Aorta (tissue), 5 donors: ENCODE data around the gene ATXN7L3B. TPM values are rescaled to one million over a fixed set of nuclear protein-coding genes. Genes with fewer than 3 reads are reported as not detected.

Source experiments
- ATAC-seq: fragments of 200-7000 bp; cut with Tn5 transposase; one replicate; pipeline ENCODE4 v1.9.1; 2022; ENCODE audit warnings: moderate library complexity; ENCODE audit not compliant: low FRiP score
- DNase-seq, 2 donors: peaks; one replicate each; pipeline ENCODE4 v3.0.0-alpha.2; 2020
- H3K27ac ChIP-seq, 2 donors: one replicate each; pipeline ENCODE4 v1.5.1; 2013; ENCODE audit warnings: low read length in 2 of 2, mild to moderate bottlenecking in 2 of 2, moderate library complexity in 2 of 2, control low read depth in 1 of 2, inconsistent platforms in 1 of 2, low read depth in 1 of 2
- H3K27me3 ChIP-seq, 2 donors: one replicate each; pipeline ENCODE4 v1.6.1; 2013; ENCODE audit warnings: control low read depth in 1 of 2, low read length in 1 of 2, mild to moderate bottlenecking in 1 of 2, moderate library complexity in 1 of 2; ENCODE audit not compliant: insufficient read depth in 2 of 2, control insufficient read depth in 1 of 2
- H3K36me3 ChIP-seq, 2 donors: one replicate each; pipeline ENCODE4 v1.6.1; 2013; ENCODE audit warnings: control low read depth in 1 of 2, low read length in 1 of 2, mild to moderate bottlenecking in 1 of 2; ENCODE audit not compliant: insufficient read depth in 2 of 2, control insufficient read depth in 1 of 2
- H3K4me1 ChIP-seq, 2 donors: one replicate each; pipeline ENCODE4 v1.6.1; 2013; ENCODE audit warnings: low read length in 2 of 2, control low read depth in 1 of 2, mild to moderate bottlenecking in 1 of 2, moderate library complexity in 1 of 2; ENCODE audit not compliant: insufficient read depth in 2 of 2, control insufficient read depth in 1 of 2
- H3K4me3 ChIP-seq, 2 donors: one replicate each; pipeline ENCODE4 v1.5.1; 2013; ENCODE audit warnings: low read length in 2 of 2, control low read depth in 1 of 2, mild to moderate bottlenecking in 1 of 2
- H3K9me3 ChIP-seq: one replicate; pipeline ENCODE4 v1.6.1; 2013; ENCODE audit warnings: mild to moderate bottlenecking, low read length; ENCODE audit not compliant: control insufficient read depth
- WGBS, 2 donors: extraction: QIAGEN DNeasy Blood & Tissue Kit; methylation state at CpG; one replicate each; pipeline ENCODE4 v1.1.7; 2013; 5-methylcytosine and 5-hydroxymethylcytosine counted together
- intact Hi-C, 2 donors: fragments of 100-400 bp; cut with DNase I; formaldehyde crosslinking; loops; one replicate each; pipeline versions ENCODE4 v1.14.2 to v1.15.0; 2022
- polyA plus RNA-seq, 2 donors: library from polyadenylated mRNA; stranded (reverse); fragments of 200-250 nt; gene quantifications; one replicate each; pipeline ENCODE4 v1.2.3, GENCODE V29; 2013
- total RNA-seq, 2 donors: library from RNA; stranded (reverse); fragmentation: NEBNext Ultra II Directional; extraction: Animal tissue kit (Norgen Biotek cat#: 25700); gene quantifications; one replicate each; pipeline ENCODE4 v1.2.1, GENCODE V29; 2021
- donor health status: healthy with polysubstance abuse.
- donor health status: Bipolar disorder and iron deficiency.
- donor health status: DM: no; HTN: no; CAD: no.
- donor health status: DM: no; HTN: no; CAD: no.
- donor health status: DM: yes; HTN: yes; CAD: no.

ATXN7L3B gene
- total and polyA plus RNA-seq, 4 donors: 7.7 to 21.5 (median 14.1) TPM

DNA sequence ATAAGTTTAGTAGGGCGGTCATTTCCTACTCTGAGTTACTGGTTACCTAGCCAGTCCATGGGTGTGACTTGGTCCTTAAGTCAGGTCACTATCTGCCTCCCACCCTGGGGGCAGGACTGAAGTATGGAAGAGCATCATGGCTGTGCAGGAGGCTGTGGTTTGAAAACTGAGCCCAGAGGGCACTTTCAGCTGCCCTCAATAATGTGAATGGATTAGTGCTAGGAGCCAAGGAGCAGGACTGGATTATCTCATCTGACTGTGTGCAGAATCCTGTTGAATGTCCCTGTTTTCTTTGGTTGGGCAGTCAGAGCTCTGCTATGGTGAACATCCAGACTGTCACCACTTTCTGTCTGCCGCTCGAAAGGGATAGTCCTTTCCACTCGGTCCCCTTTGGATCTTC lies 1.6 kb downstream of the ATXN7L3B start:
- no peak for ATAC-seq
- Histone ChIP-seq H3K27me3 (no peaks in the 10 kb centered on the region), H3K36me3 (peaks cover 4% of the 10 kb centered on the region in 2 donors), H3K9me3 (no peaks in the 10 kb centered on the region), H3K4me3 (peak overlapping the region in 1 of 2 donors; percentile 3), H3K27ac (no peak overlapping the region), H3K4me1 (peaks cover 1 to 7% of the 10 kb centered on the region in 2 donors)
- no peak for DNase-seq
- WGBS, 2 donors: 58 to 75% methylated on average over 4 of the region's 4 CpGs
- intact Hi-C loops: no loop called here

- H3K4me3 ChIP-seq: peak overlapping the region in 1 of 2 donors; percentile 4
- intact Hi-C loops: no loop called here
- ATAC-seq (no peak), DNase-seq (no peak)
- peaks cover 4% of the 10 kb centered on the region in 2 donors for H3K36me3 ChIP-seq
- WGBS, 2 donors: 41 to 57% methylated on average over 6 of the region's 6 CpGs
- no peaks in the 10 kb centered on the region for H3K9me3 ChIP-seq
- H3K4me1 ChIP-seq: peaks cover 1 to 7% of the 10 kb centered on the region in 2 donors
- H3K27ac ChIP-seq: no peak overlapping the region
- H3K27me3 ChIP-seq: no peaks in the 10 kb centered on the region
These were observed 2.3 kb downstream of the ATXN7L3B start for GRCh38 chr12:74539765-74540526.

GRCh38 chr12:74541074-74541473 lies 3.4 kb downstream of the ATXN7L3B start:
- intact Hi-C loops: no loop called here
- Histone ChIP-seq H3K4me3 (no peak overlapping the region), H3K27me3 (no peaks in the 10 kb centered on the region), H3K27ac (no peak overlapping the region), H3K36me3 (peaks cover 4% of the 10 kb centered on the region in 2 donors), H3K9me3 (no peaks in the 10 kb centered on the region), H3K4me1 (peaks cover 1 to 7% of the 10 kb centered on the region in 2 donors)
- ATAC-seq (no peak), DNase-seq (no peak)
- WGBS, 2 donors: 42 to 62% methylated on average over 3 of the region's 3 CpGs

DNA sequence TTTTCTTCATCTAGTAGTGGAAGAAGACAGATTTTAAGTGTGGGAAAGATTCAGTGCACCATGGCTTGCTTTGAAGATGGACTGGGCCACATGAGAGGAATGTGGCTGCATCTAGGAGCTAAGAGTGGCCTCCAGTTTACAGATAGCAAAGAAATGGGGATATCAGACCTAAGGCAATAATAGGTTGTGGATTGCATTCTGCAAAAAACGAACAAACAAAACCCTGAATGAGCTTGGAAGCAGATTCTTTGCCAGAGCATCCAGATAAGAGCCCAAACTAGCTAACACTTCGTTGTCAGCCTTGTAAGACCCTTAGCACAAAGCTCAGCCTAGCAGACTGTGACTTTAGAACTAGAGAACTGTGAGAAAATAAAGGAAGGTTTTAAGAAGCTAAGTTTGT lies 9.6 kb downstream of the ATXN7L3B start:
- no peaks in the 10 kb centered on the region for H3K36me3 ChIP-seq
- intact Hi-C loops: no loop called here
- H3K27ac ChIP-seq: no peak overlapping the region
- 86 to 98% methylated on average over 2 of the region's 2 CpGs for WGBS, 2 donors
- no peak for ATAC-seq
- H3K4me1 ChIP-seq: no peaks in the 10 kb centered on the region
- H3K27me3 ChIP-seq: no peaks in the 10 kb centered on the region
- no peak overlapping the region for H3K4me3 ChIP-seq
- no peak for DNase-seq
- peaks cover 2% of the 10 kb centered on the region for H3K9me3 ChIP-seq

- ATAC-seq: no peak
- WGBS, 2 donors: 88 to 94% methylated on average over 3 of the region's 3 CpGs
- intact Hi-C loops: no loop called here
- Histone ChIP-seq H3K27me3 (no peaks in the 10 kb centered on the region), H3K4me1 (no peaks in the 10 kb centered on the region), H3K36me3 (no peaks in the 10 kb centered on the region), H3K9me3 (peaks cover 2% of the 10 kb centered on the region), H3K27ac (no peak overlapping the region), H3K4me3 (no peak overlapping the region)
- DNase-seq: no peak
These were observed 13.7 kb downstream of the ATXN7L3B start for GRCh38 chr12:74551291-74551690.

- no peak overlapping the region for H3K27ac ChIP-seq
- no peaks in the 10 kb centered on the region for H3K36me3 ChIP-seq
- intact Hi-C loops: no loop called here
- no peak overlapping the region for H3K4me3 ChIP-seq
- no peaks in the 10 kb centered on the region for H3K27me3 ChIP-seq
- DNase-seq: no peak
- WGBS, 2 donors: 92 to 96% methylated on average over 2 of the region's 2 CpGs
- peaks cover 2% of the 10 kb centered on the region for H3K9me3 ChIP-seq
- H3K4me1 ChIP-seq: no peaks in the 10 kb centered on the region
- no peak for ATAC-seq
These were observed 14.6 kb downstream of the ATXN7L3B start for GRCh38 chr12:74552201-74552600.

DNA sequence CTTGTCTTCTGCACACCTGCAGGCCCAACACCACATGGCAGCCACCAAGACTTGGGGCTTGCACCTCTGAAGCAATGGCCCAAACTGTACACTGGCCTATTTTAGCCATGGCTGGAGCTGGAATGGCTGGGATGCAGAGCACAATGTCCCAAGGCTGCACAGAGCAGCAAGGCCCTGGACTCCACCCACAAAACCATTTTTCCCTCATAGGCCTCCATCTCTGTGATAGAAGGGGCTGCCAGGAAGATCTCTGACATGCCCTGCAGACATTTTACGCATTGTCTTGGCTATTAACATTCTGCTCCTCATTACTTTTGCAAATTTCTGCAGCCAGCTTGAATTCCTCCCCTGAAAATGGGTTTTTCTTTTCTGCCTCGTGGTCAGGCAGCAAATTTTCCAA lies 22.1 kb downstream of the ATXN7L3B start:
- no peak overlapping the region for H3K27ac ChIP-seq
- H3K4me1 ChIP-seq: no peaks in the 10 kb centered on the region
- no peak overlapping the region for H3K4me3 ChIP-seq
- no peak for DNase-seq
- intact Hi-C loops: no loop called here
- no peaks in the 10 kb centered on the region for H3K36me3 ChIP-seq
- no peaks in the 10 kb centered on the region for H3K27me3 ChIP-seq
- ATAC-seq: no peak
- 56 to 65% methylated on average over 2 of the region's 2 CpGs for WGBS, 2 donors
- no peaks in the 10 kb centered on the region for H3K9me3 ChIP-seq

- no peaks in the 10 kb centered on the region for H3K9me3 ChIP-seq
- no peaks in the 10 kb centered on the region for H3K4me1 ChIP-seq
- H3K27ac ChIP-seq: no peak overlapping the region
- H3K36me3 ChIP-seq: no peaks in the 10 kb centered on the region
- H3K4me3 ChIP-seq: no peak overlapping the region
- no peaks in the 10 kb centered on the region for H3K27me3 ChIP-seq
- ATAC-seq (no peak), DNase-seq (no peak)
- intact Hi-C loops: no loop called here
These were observed 26.3 kb downstream of the ATXN7L3B start for GRCh38 chr12:74563927-74564326.

GRCh38 chr12:74578486-74578885 lies 40.9 kb downstream of the ATXN7L3B start:
- H3K4me3 ChIP-seq: no peak overlapping the region
- no peak overlapping the region for H3K27ac ChIP-seq
- ATAC-seq (no peak), DNase-seq (no peak)
- WGBS, 2 donors: 70 to 71% methylated on average over 2 of the region's 2 CpGs
- no peaks in the 10 kb centered on the region for H3K9me3 ChIP-seq
- H3K36me3 ChIP-seq: no peaks in the 10 kb centered on the region
- no peaks in the 10 kb centered on the region for H3K27me3 ChIP-seq
- H3K4me1 ChIP-seq: no peaks in the 10 kb centered on the region
- intact Hi-C loops: loop anchor here (10.0 kb wide), 1 partner anchor 64 kb away; no protein-coding TSS in a partner anchor
